Measurements from ENCODE around the gene RGS11.
"Not testable (repeated sequence)": the region's sequence is repeated elsewhere in the genome, so short reads cannot be mapped to it uniquely, and the experiment has no call there.

The RGS11 gene

DNA sequence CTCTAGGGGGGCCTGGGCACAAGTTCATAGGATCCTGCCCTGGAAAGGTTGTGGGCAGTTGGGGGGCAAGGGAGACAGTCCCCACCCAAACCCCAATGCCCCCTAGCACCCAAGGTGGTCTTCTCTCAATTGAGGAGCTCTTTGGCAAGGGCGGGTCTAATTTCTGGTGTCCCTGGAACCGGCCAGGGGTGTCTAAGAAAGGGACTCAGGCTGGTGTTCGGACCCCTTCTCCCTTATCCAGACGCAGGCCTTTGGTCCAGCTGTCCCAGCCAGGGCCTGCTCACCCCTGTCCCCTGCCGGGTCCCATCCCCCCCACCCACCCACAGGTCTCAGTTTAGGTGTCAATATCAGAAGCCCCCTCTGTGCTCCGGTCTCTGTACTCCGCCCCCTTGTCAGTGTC is 3.8 kb upstream of the RGS11 start:
- DNase-seq, result no peak

DNA sequence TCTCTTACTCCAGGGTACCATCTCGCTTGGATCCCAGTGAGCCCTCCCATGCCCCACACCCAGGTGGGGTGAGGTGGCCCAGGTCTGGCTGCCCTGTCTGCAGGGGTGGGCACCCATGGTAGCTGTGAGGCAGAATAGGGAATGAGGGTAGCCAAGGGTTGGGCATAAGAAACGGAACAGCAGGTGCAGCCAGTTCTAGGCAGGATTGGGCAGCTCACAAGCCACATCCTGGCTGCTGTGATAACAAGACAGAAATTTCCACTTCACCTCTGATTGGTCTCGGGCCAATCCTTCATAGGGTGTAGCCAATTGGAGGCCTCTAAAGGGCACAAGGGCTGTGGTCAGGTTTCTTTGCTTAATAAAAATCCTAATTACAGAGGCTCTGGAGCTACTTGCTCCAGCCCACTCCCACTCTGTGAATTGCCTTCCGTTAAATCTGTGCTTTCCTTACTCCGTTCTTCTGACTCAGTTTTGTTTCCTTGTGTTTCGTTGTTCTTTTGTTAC is 3.2 kb upstream of the RGS11 start:
- DNase-seq, result peak; percentile 46

DNA sequence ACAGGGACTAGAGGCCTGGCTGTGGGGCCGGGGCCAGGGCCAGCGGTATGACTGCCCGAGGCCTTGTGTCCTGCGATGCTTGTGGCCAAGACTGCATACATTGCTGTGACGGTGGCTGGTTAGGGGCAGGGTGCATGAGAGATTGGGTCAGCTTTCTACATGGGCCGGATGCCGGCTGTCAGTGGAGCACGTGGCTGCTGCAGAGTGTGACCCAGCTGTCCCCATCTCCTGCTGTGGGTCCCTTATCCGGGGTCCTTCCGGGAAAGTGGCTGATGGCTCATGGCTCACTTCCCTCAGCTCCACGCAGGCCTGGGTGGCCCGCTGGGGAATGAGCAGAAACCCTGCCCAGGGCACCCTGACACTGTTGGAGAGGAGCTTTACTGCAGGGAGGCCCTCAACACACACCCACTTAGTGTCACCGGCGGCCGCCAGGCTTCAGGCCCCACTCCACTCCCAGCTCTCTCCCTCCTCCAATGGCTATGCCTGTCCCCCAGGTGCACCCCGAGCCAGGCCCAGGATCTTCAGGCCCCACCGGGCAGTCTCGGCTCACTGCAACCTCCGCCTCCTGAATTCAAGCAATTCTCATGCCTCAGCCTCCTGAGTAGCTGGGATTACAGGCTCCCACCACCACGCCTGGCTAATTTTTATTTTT is 808 bp upstream of the RGS11 start:
- DNase-seq, result no peak

DNA sequence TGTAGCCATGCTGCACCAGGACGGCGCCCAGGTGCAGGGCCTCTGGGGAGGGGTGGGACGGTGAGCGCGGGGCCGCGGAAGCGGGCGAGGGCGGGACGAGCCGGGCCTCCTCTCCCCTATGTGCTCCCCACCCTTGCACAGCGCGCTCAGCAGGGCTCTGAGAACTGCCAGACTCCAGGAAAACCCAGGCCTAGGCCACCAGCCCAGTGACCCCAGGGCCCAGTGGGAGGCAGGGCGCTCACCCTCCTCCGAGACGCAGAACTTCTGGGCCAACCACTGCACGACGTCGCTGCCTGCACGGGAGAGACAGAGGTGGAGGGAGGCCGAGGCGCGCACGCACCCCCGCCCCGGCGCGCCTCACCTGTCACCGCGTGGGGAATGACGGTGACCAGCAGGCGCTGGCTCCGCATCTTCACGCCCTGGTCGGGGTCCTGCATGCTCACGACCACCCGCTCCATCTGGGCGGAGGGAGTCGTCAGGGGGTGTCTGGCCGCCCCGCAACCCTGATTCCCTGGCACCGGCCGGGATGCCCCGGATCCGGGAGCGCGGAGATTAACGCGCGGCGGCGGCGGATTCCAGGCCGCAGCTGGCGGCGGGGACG is 603 bp downstream of the RGS11 start:
- DNase-seq, result peak; percentile 34

DNA sequence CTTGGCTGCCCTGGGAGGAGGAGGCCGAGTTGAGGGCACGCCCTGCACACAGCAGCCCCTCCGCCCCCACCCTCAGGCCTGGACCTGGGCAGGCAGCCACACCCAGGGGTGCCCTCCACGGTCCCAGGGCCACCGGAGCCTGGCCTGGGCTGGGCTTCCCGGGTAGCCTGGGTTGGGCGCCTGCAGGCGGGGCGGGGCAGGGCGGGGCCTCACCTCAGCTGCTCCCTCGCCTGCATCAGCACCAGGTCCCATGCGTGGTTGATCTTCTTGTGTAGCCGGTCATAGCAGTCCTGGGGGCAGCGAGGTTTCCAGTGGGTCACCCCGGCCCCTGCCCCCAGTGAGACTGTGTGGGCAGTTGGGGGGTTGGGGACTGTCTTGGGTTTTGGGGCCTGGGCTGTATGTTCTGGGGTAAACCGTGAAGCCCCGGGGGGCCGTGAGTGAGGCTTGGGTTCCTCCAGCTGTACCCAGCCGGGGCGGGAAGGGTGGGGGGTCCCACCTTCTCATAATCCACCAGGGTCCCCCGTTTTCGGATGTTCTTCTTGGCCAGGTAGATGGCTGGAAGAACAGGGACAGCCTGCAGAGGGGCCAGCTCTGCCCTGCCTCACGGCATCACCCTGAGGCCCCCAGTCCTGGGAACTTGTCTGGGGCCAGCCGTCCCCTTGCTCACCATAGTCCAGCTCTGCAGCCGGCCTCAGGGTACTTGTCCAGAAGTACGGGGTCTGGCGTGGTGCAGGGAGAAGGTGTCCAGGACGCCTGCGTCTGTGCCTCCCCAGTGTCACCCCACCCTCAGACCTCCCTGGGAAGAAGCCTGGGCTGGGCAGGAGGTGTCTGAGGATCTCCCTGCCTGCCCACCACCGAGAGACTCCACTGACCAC is 2.0 kb downstream of the RGS11 start:
- no peak for DNase-seq

DNA sequence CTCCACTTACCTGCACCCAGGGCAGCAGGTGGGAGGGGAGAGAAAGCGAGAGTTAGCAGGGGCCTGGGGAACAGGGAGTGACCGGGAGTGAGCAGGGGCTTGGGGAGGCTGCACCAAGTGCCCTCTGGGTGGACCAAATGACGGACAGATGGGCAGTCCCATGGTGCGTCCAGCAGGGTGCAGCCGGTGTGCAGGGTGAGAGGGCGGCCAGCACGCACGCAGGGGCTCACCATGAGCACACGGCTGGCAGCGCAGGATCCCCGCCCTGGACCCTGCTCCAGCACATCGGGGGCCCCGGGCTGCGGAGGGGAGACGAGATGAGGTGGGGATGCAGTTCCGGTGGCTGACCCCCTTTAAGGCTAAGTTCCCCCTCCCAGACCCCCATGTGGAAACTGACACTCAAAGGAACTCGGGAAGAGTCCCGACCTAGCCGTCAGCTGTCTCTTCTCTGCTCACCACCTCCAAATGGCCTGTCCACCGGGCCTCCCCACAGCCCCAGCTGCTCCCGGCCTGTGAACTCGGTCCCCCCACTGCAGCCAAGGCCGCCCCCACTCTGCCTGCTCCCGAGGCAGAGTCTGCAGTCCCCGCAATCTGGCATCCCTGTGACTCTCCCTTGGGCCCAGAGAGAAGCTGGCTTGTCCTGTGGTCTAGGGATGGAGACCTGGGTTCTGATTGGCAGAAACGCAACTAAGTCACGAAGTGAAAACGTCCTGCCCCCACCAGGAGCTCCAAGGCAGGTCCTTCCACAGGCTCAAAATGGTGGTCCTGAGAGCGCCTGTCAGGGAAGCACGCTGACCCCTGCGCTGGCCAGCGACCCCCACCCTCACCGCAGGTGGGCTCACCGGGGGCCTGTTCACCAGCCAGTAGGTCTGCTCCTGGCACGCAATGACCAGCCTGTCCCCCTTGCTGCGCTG is 2.9 kb downstream of the RGS11 start:
- DNase-seq, result no peak

DNA sequence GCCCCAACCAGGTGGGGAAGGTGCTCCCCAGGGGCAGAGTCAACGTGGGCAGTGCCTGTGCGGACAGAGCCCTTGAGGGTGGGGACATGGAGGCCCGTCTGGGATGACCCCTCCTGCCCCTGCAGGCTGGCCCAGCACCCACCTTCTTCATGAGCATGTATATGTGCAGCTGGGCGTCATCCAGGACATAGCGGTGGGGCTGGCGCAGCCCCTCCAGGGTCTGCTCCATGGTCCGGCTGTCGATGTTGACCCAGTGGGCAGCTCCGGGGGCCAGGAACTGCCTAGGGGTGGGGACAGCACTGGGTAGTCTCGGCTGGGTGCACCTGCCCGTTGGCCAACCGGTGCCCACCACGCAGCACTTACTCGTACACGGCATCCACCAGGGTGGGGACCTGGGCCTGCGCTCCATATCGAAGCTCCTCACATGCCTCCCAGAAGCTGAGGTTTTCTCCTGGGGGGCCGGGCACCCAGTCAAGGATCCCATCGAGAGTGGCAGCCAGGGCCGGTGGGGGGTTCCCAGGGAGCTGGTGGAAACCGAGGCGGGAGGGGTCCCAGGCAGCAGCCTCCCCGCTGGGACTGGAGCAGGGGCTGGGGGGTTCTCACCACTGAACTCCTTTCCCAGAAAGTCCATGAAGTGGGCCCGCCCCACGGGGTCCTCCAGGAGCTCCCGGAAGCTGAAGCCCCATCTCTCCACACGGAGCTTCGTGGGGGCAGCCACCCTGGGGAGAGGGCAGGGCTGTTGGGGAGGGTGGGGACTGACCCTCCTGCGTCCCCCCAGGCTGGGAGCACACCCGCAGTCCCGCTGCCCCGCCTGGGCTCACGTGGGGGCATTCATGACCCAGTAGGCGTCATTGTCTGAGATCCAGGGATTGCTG is 5.1 kb downstream of the RGS11 start:
- DNase-seq, result no peak

DNA sequence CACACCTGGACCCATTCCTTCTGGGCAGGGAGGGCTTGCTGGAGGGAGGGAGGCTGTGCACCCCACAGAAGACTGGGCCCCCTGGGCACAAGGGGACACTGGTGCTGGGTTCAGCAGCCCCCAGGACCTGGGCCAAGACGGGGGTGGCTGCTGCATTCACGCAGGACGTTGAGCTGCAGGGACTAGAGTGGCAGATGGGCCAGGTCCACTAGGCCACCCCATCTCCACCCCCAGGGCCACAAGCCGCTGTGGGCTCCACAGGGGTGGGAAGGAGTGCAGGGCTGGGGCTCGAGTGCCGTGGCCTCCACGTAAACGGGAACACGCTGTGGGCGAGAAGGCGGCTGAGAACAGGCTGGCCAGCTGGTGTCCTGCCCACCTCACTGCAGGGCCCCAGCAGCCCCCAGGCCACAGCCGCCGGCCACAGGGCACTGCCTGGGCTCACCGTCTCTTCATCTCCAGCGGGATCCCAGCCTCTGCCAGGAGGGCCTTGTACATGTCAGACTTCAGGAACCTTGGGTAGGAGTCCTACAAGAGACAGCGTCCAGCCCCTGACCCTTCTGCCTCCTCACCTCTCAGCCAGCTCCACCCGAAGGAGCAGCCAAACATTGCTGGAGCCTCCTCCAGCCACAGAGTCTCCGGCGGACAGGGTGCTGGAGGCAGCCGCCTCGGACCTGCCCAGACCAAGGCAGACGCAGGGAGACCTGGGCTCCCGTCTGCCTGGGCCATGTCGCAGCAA is 6.5 kb downstream of the RGS11 start:
- DNase-seq, result no peak

DNA sequence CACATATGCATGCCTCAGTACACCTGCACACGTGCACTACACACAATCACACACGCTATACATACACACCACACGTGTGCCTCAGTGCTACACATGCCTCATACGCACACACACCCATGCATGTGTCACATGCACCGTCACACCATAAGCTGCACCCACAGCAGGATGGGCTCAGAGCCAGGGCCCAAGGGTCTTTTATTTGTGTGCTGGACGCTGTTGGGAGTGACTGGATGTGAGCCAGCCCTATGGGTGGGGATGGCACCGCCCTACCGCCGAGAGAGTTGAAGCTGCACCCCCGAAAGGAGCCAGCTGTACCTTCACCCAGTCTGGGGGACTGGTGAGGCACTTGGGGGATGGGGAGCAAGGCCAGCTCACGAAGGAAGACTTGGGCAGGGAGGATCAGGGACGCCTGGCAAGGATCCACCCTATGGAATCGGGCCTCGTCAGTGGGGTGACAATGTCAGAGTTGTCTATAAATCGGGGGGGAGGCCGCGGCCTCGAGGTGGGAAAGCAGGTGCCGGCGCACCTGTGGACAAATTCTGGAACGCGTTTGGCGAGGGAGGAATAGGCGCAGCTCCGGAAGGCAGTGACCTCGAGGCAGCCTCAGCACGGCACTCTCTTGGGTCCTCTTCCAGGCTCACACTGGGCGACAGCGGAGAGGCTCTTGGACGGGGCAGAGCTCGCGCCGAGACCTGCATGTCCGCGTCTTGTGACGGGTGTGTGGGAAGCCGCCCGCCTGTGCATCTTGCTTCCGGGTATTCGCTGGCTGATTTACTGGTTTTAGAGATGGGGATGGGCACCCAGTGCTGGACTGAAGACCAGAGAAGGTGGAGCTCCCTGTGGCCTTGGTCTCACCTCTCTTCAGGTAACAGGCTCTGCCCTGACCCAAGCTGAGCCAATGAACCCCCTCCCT is 7.3 kb downstream of the RGS11 start:
- no peak for DNase-seq

DNA sequence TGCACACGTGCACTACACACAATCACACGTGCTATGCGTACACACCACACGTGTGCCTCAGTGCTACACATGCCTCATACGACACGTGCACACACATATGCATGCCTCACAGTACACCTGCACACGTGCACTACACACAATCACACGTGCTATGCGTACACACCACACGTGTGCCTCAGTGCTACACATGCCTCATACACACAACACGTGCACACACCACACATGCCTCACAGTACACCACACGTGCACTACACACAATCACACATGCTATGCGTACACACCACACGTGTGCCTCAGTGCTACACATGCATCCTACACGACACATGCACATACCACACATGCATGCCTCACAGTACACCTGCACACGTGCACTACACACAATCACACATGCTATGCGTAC is 8.2 kb downstream of the RGS11 start:
- not testable (repeated sequence) for DNase-seq

DNA sequence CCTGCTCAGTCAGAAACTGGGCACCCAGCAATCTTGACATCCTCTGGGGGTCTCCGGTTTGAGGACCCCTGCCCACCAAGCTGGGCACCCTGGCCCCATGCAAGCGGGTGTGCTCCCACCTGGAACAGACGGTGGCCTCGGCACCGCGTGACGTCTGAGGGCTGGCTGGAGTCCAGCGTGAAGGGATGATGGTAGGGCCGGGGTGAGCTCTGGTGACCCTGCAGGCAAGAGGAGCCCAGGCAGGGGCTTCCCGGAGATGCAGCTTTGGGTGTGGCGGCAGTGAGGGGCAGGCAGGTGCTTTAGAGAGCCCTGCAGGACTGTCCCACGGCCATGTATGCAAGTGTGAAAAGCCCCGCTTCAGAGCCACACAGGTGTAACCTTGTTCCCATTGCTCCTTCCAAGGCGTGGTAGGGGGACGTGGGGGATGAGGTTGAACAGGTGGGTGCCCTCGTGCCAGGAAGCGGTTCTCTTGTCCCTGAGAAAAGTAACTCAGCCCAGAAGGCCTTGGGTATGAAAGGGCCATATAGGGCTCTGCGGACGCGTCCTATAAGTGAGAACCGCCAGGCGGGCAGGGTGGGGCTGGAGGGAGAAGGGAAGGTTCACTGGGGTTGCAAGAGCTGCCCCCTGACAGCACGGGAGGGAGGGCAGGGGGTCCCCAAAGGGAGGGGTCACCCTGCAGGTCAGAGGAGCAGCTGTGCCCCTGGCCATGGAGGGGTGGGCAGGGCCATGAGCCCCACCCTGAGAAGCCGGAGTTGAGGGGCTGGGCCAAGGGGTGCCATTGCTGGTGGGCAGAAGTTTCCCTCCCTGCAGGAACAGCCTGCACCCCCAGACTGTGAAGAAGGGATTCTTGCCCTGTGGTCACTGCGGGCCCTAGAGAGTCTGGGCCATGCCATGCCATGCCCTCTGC is 9.2 kb downstream of the RGS11 start:
- DNase-seq, result no peak

DNA sequence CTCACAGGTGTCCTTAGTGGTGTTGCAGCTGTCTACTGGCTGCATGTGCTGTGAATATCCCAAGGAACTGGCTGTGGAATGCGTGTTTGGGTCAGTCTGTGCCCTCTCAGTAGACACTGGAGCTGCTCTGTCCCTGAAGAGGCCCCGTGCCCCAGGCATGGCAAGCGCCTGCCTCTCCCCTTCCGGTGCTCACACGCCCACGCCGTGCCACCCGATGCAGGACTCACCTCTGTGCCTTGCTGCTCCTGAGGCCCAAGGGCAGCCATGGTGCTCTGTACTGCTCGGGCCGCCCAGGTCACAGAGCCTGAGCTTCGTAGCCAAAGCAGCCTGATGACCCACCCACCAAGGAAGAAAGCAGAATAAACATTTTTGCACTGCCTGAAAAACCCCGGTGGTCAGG is 10.0 kb downstream of the RGS11 start:
- no peak for DNase-seq

DNA sequence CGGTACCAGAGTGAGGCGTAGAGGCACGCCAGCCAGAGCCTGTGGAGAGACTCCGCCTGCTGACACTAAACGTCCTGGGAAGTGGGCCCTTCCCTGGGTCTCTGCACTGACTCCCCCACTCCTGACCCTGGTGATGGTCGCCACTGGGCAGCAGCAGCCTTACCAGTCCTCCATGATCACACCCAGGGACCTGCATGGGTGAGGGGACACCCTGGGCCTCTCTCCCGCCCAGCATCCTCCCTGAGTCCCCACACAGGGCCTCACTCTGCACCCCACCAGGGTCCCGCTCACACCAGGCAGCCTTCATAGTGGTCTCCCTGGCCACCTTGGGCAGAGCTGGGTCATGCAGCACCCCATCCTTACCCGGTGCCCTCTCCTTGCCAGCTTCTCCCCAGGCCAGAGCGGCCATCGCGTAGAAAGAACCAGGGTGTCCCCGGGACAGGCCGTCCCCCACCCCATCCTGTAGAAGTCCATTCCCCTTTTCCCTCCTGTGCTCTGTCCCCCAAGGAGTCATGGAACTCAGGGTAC is 10.7 kb downstream of the RGS11 start:
- DNase-seq, result no peak

DNA sequence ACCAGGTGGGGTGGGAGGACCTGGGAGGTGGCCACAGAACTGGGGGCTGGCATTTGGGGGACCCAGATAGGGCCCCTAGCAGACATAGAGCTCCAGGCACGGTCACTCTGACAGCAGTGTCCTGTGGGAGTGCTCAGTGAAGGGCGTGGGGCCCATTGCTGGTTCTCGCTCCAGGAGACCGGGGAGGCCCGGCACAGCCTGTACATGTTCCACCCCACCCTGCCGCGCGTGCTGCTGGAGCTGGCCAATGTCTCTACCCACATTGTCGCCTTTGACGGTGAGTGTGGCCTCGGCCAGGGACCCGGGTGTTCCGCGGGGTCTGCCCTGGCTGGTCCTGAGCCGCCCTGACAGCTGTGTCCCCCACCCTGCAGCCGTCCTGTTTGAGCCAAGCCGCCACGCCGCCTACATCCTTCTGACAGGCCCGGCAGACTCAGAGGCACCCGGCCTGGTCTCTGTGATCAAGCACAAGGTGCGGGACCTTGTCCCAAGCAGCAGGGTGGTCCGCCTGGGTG is 11.2 kb downstream of the RGS11 start:
- no peak for DNase-seq

DNA sequence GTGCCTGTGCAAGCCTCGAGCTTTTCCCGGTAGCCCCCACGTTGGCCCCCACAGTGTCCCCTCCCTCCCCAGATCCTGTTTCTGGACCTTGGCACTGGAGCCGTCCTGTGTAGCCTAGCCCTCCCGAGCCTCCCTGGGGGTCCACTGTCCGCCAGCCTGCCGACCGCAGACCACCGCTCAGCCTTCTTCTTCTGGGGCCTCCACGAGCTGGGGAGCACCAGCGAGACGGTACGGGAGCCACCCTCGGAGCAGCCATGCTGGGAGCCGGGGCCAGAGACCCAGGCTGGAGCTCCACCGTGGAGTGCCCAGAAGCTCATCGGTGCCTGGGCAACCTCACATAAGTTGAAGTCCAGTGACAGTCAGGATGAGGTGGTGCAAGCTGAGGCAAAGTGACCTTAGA is 11.8 kb downstream of the RGS11 start:
- DNase-seq, result no peak

DNA sequence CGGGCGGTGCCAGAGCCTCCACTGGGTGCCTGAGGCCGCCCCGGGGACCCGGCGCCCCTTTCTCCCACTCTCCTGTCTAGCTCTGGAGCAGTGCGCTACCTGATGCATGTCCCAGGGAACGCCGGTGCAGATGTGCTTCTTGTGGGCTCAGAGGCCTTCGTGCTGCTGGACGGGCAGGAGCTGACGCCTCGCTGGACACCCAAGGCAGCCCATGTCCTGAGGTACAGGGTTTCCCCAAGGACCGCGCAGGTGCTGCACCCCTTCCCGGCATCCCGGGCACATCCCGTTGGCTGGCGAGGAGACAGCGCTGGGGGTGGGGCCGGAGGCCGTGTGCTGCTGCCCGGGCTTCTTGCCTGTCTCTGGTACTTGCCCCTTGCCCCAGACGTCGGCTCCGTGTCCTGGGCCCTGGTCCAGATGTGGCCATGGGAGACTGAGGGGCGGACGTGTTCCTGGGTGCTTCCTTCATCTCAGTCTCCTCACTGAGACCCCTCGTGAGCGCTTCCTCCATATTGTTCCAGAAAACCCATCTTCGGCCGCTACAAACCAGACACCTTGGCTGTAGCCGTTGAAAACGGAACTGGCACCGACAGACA is 12.5 kb downstream of the RGS11 start:
- DNase-seq, result no peak

DNA sequence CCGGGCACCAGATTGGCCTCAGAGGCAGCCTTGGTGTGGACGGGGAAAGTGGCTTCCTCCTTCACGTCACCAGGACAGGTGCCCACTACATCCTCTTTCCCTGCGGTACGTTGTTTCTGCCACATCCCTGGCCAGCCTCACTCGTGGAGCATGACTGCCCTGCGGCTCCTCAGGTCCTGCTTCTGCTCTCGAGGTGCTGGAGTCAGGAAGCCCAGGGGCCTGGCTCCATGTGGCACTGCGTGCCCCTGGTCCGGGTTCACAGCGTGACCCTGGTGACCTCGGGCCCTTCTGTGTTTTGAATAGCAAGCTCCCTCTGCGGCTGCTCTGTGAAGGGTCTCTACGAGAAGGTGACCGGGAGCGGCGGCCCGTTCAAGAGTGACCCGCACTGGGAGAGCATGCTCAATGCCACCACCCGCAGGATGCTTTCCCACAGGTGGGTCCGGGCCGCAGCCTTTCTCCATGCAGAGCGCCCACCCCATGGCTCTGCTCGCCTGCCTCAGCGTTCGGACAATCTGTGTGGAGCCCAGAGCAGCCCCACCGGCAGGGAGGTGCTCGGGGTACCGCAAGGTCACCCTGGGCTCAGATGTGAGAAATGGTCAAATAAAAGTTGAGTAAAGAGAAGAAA is 13.5 kb downstream of the RGS11 start:
- DNase-seq, result no peak
